A549 (cell line): ENCODE data around the gene ARHGDIA. TPM values are rescaled to one million over a fixed set of nuclear protein-coding genes. Genes with fewer than 3 reads are reported as not detected.

Experiments used
- ATAC-seq, 2 experiments: fragments of 200-7000 bp in 1 of 2; fragments of >200 bp in 1 of 2; cut with Nextera tagmentation in 1 of 2; cut with Tn5 transposase in 1 of 2; 3 replicates each; pipeline versions ENCODE4 v1.8.0 to v1.9.1; 2018 to 2020; ENCODE audit warnings: mild to moderate bottlenecking in 1 of 2, moderate library complexity in 1 of 2
- CTCF ChIA-PET: fragments of 300-600 bp; sonication (Branson Sonifier 250); formaldehyde crosslinking; extraction: SDS; loops from one replicate; lab custom pipeline; 2021; ENCODE audit warnings: antibody characterized with exemption, inconsistent platforms; lab: Yijun Ruan, JAX
- POLR2A ChIA-PET: fragments of 350-600 bp; formaldehyde crosslinking; extraction: SDS; loops from one replicate; lab custom pipeline; 2021; ENCODE audit warnings: antibody characterized with exemption, inconsistent platforms; lab: Yijun Ruan, JAX
- DNase-seq, 2 experiments: peaks; one replicate each; pipeline versions ENCODE4 v3.0.0 to v3.0.0-alpha.2; 2011 to 2016; ENCODE audit warnings: low read depth in 1 of 2, low spot score in 1 of 2
- FAIRE-seq: peaks from 2 replicates; lab custom pipeline; 2011; peaks lifted over from hg19 to GRCh38; lab: Jason Lieb, UNC
- H3K27ac ChIP-seq, 2 experiments: fragments of >200 bp; sonication (Bioruptor Twin); formaldehyde crosslinking; 3 replicates each; pipeline ENCODE4 v1.5.1; 2016 to 2017
- H3K4me1 ChIP-seq: fragments of >200 bp; sonication (Bioruptor Twin); formaldehyde crosslinking; 3 replicates; pipeline ENCODE4 v1.6.1; 2016
- H3K4me2 ChIP-seq: fragments of >200 bp; sonication (Bioruptor Twin); formaldehyde crosslinking; 3 replicates; pipeline ENCODE4 v1.6.1; 2016
- H3K4me3 ChIP-seq: fragments of >200 bp; sonication (Bioruptor Twin); formaldehyde crosslinking; 3 replicates; pipeline ENCODE4 v1.5.1; 2016
- H3K9me3 ChIP-seq: fragments of >200 bp; sonication (Bioruptor Twin); formaldehyde crosslinking; 3 replicates; pipeline ENCODE4 v1.6.1; 2016
- CBX8 ChIP-seq: fragments of 200-600 bp; sonication (generic); IDR thresholded peaks from 2 replicates; pipeline ENCODE4 v1.6.1; 2016
- EHF ChIP-seq: fragments of 250-450 bp; sonication (Bioruptor Pico); IDR thresholded peaks from 2 replicates; pipeline ENCODE4 v1.5.0; 2020; ENCODE audit warnings: mild to moderate bottlenecking
- EHMT2 ChIP-seq: fragments of 200-600 bp; sonication (generic); IDR thresholded peaks from 2 replicates; pipeline ENCODE4 v1.6.1; 2016; ENCODE audit warnings: antibody characterized with exemption, low read depth, mild to moderate bottlenecking, moderate library complexity
- EP300 ChIP-seq, 2 experiments: fragments of >200 bp; sonication (Bioruptor Twin); formaldehyde crosslinking; IDR thresholded peaks; 2 replicates in 1 of 2; 3 replicates in 1 of 2; pipeline ENCODE4 v1.6.1; 2016 to 2017
- GATA3 ChIP-seq: IDR thresholded peaks from 2 replicates; pipeline ENCODE4 v1.6.1; 2012; ENCODE audit warnings: borderline replicate concordance
- HDAC2 ChIP-seq: fragments of 200-600 bp; sonication (generic); IDR thresholded peaks from 2 replicates; pipeline ENCODE4 v1.6.1; 2016
- HOXB5 ChIP-seq: fragments of 250-450 bp; sonication (Bioruptor Pico); IDR thresholded peaks from 2 replicates; pipeline ENCODE4 v1.5.0; 2020; ENCODE audit warnings: mild to moderate bottlenecking, moderate library complexity
- KDM1A ChIP-seq: fragments of 200-600 bp; sonication (generic); IDR thresholded peaks from 2 replicates; pipeline ENCODE4 v1.6.1; 2016; ENCODE audit warnings: low read depth, mild to moderate bottlenecking
- KDM5A ChIP-seq: fragments of 200-600 bp; sonication (generic); IDR thresholded peaks from 2 replicates; pipeline ENCODE4 v1.6.1; 2016; ENCODE audit warnings: antibody characterized with exemption, mild to moderate bottlenecking
- NPAS2 ChIP-seq: fragments of 250-450 bp; sonication (Bioruptor Pico); IDR thresholded peaks from 2 replicates; pipeline ENCODE4 v1.8.0; 2022; ENCODE audit warnings: mild to moderate bottlenecking, moderate library complexity, borderline replicate concordance
- PHF8 ChIP-seq: fragments of 200-600 bp; sonication (generic); IDR thresholded peaks from 2 replicates; pipeline ENCODE4 v1.6.1; 2016; ENCODE audit warnings: low read depth, mild to moderate bottlenecking, antibody characterized with exemption, moderate library complexity, borderline replicate concordance
- RAD21 ChIP-seq, 2 experiments: fragments of >200 bp in 1 of 2; sonication (Bioruptor Twin) in 1 of 2; formaldehyde crosslinking in 1 of 2; IDR thresholded peaks in 1 of 2; conservative IDR thresholded peaks in 1 of 2; 2 replicates in 1 of 2; 3 replicates in 1 of 2; pipeline ENCODE4 v1.6.1; 2012 to 2018; ENCODE audit warnings: inconsistent platforms in 1 of 2
- RARB ChIP-seq: fragments of 250-450 bp; sonication (Bioruptor Pico); IDR thresholded peaks from 2 replicates; pipeline ENCODE4 v1.8.0; 2021; ENCODE audit warnings: mild to moderate bottlenecking, moderate library complexity
- SMC3 ChIP-seq: fragments of >200 bp; sonication (Bioruptor Twin); formaldehyde crosslinking; IDR thresholded peaks from 3 replicates; pipeline ENCODE4 v1.6.1; 2018; ENCODE audit warnings: inconsistent platforms
- ZNF302 ChIP-seq: fragments of 250-450 bp; sonication (Bioruptor Pico); IDR thresholded peaks from 2 replicates; pipeline ENCODE4 v1.9.0; 2021; ENCODE audit warnings: inconsistent platforms, mild to moderate bottlenecking, moderate library complexity
- WGBS: methylation state at CpG from one replicate; pipeline ENCODE4 v1.1.6; 2017; ENCODE audit errors: missing lambda C conversion rate; 5-methylcytosine and 5-hydroxymethylcytosine counted together
- polyA plus RNA-seq, 4 experiments: library from polyadenylated mRNA; depleted of rRNA in 3 of 4; stranded (reverse); fragments of >200 nt; fragmentation: RNase III in 1 of 4; extraction: RNeasy Plus Mini Kit Qiagen cat#74134 plus additional on column Dnase treatment in 1 of 4; gene quantifications; 2 replicates in 3 of 4; 3 replicates in 1 of 4; pipeline ENCODE4 v1.2.3, GENCODE V29; 2011 to 2017
- TF ChIP-seq, protein P1 (sequence below): fragments of >200 bp; sonication (Bioruptor Twin); formaldehyde crosslinking; IDR thresholded peaks from 3 replicates; pipeline ENCODE4 v1.5.1; 2016
- TF ChIP-seq, protein P2 (sequence below): IDR thresholded peaks from 2 replicates; pipeline ENCODE4 v1.6.1; 2012

Gene ARHGDIA
- polyA plus RNA-seq, 2 of the 4 experiments (the other 2 are of a cell fraction), result 64.0 to 503 TPM

DNA sequence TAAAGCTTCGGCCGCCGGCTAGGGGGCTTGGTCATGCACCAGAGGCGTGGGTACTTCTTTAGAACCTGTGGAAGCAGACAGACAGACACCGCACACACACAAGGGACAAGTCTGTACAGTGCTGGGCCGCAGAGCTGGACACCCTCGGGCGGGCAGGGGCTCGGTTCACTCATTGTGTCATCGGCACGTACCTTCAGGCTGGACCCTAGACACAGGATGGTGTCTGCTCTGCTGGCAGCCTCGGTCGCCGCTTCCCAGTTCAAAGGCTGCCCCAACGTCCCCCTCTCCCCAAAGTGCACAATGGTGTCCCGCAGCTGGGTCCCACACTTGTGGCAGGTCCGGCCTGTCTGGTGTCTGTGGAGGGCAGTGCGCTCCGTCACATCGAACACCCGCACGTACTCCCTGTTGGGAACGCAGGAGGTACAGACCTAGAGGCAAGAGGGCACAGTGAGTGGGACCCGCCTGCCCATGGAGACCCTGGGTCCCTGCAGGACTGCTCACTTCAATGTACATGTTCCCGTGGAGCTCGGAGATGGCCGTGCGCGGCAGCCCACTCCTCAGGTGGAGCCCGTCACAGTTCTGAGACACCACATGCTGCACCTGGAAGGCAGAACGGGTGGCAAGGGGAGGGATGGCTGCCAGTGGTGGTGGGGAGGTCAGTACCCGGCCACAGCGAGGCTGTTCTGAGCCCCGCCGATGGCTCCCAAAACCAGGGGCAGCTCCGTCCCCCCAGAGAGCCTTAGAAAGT lies 43.1 kb upstream of the ARHGDIA start:
- ChIA-PET POLR2A (no interaction called here), CTCF (interaction anchor here (1.0 to 7.6 kb wide), 7 partner anchors 12 to 116 kb away, joined by 3 to 68 read pairs (median 5); partner anchors contain the start of genes CENPX and MAFG)
- 94% methylated on average over 31 of the region's 36 CpGs for WGBS
- Histone ChIP-seq H3K27ac (no peak overlapping the region), H3K4me2 (no peak overlapping the region), H3K4me3 (no peak overlapping the region), H3K9me3 (no peaks in the 10 kb centered on the region), H3K4me1 (peaks cover 35% of the 10 kb centered on the region)
- TF ChIP-seq ZNF302, result no peak
- TF ChIP-seq, protein P1, sequence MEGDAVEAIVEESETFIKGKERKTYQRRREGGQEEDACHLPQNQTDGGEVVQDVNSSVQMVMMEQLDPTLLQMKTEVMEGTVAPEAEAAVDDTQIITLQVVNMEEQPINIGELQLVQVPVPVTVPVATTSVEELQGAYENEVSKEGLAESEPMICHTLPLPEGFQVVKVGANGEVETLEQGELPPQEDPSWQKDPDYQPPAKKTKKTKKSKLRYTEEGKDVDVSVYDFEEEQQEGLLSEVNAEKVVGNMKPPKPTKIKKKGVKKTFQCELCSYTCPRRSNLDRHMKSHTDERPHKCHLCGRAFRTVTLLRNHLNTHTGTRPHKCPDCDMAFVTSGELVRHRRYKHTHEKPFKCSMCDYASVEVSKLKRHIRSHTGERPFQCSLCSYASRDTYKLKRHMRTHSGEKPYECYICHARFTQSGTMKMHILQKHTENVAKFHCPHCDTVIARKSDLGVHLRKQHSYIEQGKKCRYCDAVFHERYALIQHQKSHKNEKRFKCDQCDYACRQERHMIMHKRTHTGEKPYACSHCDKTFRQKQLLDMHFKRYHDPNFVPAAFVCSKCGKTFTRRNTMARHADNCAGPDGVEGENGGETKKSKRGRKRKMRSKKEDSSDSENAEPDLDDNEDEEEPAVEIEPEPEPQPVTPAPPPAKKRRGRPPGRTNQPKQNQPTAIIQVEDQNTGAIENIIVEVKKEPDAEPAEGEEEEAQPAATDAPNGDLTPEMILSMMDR, result no peak
- TF ChIP-seq KDM1A, result no peak
- TF ChIP-seq RARB, result no peak
- TF ChIP-seq KDM5A, result no peak
- no peak for TF ChIP-seq HDAC2
- TF ChIP-seq, protein P2, sequence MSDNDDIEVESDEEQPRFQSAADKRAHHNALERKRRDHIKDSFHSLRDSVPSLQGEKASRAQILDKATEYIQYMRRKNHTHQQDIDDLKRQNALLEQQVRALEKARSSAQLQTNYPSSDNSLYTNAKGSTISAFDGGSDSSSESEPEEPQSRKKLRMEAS, result no peak
- DNase-seq, result no peak
- no peak for FAIRE-seq
- no peak for ATAC-seq

DNA sequence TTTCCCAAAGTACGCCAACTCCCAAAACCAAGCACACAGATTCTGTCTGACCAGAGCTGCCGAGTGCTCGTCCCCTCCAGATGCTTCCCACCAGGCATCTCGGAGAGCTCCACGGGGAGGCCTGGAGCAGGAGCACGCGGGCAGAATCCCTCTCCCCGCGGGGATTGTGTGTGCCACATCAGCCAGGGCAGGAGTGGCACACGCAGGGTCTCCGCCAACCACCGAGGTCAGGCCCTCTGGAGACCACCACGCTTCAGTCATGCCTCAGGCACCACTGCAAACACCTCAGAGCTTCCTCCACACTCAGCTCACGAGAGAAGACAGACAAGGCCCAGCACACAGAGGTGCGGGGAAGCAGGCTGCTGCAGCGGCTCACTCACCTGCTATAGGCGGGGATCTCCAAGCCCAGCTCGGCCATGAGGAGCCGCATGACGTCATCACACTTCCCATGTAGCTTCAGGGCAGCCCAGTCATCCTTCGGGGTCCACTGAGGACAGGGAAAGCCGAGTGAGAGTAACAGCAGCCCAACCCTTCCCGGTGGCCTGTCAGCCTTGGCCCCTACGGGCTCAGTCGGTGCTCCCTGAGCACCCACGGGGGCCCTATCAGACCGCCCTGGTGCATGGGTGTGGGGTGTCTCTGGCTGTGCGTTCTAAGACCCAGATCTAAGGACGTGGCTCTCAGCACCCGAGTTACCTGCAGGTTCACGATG lies 42.4 kb upstream of the ARHGDIA start:
- H3K27ac ChIP-seq, result no peak overlapping the region
- H3K9me3 ChIP-seq, result no peaks in the 10 kb centered on the region
- DNase-seq (no peak), ATAC-seq (no peak), FAIRE-seq (no peak)
- ChIA-PET CTCF (interaction anchor here (0.9 to 7.6 kb wide), 10 partner anchors 11 to 117 kb away, joined by 3 to 68 read pairs (median 5); partner anchors contain the start of genes CENPX and MAFG), POLR2A (interaction anchor here (1.7 kb wide), 1 partner anchor 14 kb away, joined by 6 read pairs; the partner anchor contains the start of gene MAFG)
- H3K4me2 ChIP-seq, result no peak overlapping the region
- no peak overlapping the region for H3K4me3 ChIP-seq
- H3K4me1 ChIP-seq, result peaks cover 28% of the 10 kb centered on the region
- 91% methylated on average over 30 of the region's 31 CpGs for WGBS
- TF ChIP-seq EP300 (IDR thresholded peaks at IDR 0.05) (no peak), CBX8 (no peak), PHF8 (no peak), NPAS2 (CRISPR knock-in tag) (no peak), EHMT2 (no peak), SMC3 (no peak), EHF (no peak), GATA3 (no peak), HOXB5 (CRISPR knock-in tag) (no peak), RAD21 (conservative IDR thresholded peaks at IDR 0.05 in 1 of 2, IDR thresholded peaks at IDR 0.05 in 1 of 2) (no peak)
- TF ChIP-seq, protein P1, result no peak
